Brain microvascular endothelial cell (primary cell): ENCODE data around the gene FNTB.

Source experiments
- DNase-seq: peaks from one replicate; pipeline ENCODE4 v3.0.0-alpha.2; 2020
- H3K27ac ChIP-seq: fragments of 250-450 bp; sonication (Bioruptor Pico); 2 replicates; pipeline ENCODE4 v1.5.1; 2020; ENCODE audit warnings: mild to moderate bottlenecking, moderate library complexity
- H3K27me3 ChIP-seq: fragments of 250-450 bp; sonication (Bioruptor Pico); replicated peaks from 2 replicates; pipeline ENCODE4 v1.5.1; 2020; ENCODE audit warnings: mild to moderate bottlenecking
- H3K36me3 ChIP-seq: fragments of 250-450 bp; sonication (Bioruptor Pico); replicated peaks from 2 replicates; pipeline ENCODE4 v1.5.1; 2020; ENCODE audit warnings: mild to moderate bottlenecking
- H3K4me3 ChIP-seq: 2 replicates; pipeline ENCODE4 v1.5.1; 2011; ENCODE audit warnings: low read depth, mild to moderate bottlenecking, control low read depth, low read length, moderate library complexity
- in situ Hi-C: cut with HindIII; loops from 2 replicates; pipeline ENCODE4 v1.10.0; 2017; ENCODE audit warnings: low sequenced_read_pairs, low pct_ligation_motif_present
- TF ChIP-seq, protein P1 (sequence below): IDR thresholded peaks from 2 replicates; pipeline ENCODE4 v1.5.1; 2011; ENCODE audit warnings: low read depth, mild to moderate bottlenecking, moderate library complexity, low read length, control low read depth, inconsistent platforms; ENCODE audit errors: missing control alignments

Gene FNTB

DNA sequence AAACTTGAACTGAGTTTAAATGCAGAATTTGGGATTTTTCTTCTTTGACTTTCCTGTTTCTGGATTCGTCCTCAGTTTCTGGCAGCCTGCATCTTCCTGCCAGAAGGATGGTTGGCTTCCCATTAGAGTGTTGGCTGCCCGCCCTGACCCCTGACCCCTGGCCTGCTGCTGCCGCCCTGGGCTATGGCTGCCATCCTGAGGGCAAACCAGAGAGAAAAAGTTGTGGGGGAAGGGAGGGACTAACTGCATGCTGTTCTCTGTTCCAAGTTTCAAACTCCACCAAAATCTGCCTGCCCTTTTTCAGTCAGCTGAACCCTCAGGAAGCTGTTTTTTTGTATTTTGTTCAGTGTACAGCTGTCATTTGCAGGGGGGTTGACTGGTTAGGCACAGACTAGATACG, 48.4 kb downstream of the FNTB start:
- TF ChIP-seq, protein P1, sequence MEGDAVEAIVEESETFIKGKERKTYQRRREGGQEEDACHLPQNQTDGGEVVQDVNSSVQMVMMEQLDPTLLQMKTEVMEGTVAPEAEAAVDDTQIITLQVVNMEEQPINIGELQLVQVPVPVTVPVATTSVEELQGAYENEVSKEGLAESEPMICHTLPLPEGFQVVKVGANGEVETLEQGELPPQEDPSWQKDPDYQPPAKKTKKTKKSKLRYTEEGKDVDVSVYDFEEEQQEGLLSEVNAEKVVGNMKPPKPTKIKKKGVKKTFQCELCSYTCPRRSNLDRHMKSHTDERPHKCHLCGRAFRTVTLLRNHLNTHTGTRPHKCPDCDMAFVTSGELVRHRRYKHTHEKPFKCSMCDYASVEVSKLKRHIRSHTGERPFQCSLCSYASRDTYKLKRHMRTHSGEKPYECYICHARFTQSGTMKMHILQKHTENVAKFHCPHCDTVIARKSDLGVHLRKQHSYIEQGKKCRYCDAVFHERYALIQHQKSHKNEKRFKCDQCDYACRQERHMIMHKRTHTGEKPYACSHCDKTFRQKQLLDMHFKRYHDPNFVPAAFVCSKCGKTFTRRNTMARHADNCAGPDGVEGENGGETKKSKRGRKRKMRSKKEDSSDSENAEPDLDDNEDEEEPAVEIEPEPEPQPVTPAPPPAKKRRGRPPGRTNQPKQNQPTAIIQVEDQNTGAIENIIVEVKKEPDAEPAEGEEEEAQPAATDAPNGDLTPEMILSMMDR: no peak
- in situ Hi-C loops: no loop called here
- Histone ChIP-seq H3K4me3 (no peak overlapping the region), H3K27ac (no peak overlapping the region), H3K27me3 (no peaks in the 10 kb centered on the region), H3K36me3 (peaks cover 5% of the 10 kb centered on the region)
- no peak for DNase-seq

DNA sequence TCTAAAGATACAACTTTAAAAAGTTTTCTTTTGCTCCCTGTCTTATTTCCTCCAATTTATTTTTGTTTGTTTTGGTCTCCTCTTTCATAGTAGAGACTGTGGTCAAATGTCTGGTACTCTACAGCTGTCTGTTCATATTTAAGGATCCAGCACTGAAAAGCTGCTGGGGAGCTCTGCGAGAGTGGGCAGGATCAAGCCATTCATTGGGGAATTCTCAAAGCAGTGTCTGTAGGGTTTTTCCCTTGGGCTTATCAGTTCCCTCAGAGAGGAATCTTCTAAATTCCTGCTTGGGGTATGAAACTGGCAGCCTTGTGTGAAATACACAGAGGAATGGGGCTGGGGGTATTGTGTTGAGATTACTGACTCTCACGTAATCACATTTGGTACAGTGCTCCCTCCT, 52.3 kb downstream of the FNTB start:
- H3K4me3 ChIP-seq: no peak overlapping the region
- no peaks in the 10 kb centered on the region for H3K27me3 ChIP-seq
- TF ChIP-seq, protein P1: no peak
- DNase-seq: peak; percentile 12
- peaks cover 15% of the 10 kb centered on the region for H3K36me3 ChIP-seq
- in situ Hi-C loops: no loop called here
- no peak overlapping the region for H3K27ac ChIP-seq

DNA sequence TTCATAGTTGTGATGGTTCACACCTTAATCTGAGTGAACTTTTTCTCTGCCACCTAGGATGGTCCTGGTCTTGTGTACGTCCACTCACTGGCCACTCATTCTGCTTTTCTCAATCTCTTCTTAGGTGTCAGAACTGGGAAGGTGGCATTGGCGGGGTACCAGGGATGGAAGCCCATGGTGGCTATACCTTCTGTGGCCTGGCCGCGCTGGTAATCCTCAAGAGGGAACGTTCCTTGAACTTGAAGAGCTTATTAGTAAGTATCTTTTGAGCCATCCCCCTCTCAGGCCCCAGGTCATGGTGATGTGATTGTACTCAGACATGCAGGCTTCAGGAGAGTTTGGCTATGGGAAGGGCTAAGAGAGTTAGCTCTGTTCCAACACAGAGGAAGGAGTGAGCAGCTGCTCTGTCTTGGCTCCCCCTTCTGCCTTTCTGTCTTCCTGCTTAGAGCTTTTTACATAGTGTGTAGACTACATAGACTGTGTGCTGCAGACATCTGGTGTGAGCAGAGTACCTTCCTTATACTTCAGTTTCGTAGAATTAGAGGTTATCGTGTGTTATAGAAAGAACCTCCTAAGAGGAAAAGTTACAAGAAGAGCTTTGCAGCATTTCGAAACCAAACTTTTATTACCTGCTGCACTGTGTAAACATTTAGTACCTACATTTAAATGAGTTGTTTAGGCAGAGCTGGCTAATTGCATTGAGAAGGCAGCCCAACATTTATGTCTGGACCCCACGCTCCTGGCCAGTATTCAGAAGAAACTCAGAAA, 54.2 kb downstream of the FNTB start:
- TF ChIP-seq, protein P1: no peak
- Histone ChIP-seq H3K27ac (no peak overlapping the region), H3K4me3 (no peak overlapping the region), H3K27me3 (no peaks in the 10 kb centered on the region), H3K36me3 (peaks cover 16% of the 10 kb centered on the region)
- no peak for DNase-seq
- in situ Hi-C loops: no loop called here

DNA sequence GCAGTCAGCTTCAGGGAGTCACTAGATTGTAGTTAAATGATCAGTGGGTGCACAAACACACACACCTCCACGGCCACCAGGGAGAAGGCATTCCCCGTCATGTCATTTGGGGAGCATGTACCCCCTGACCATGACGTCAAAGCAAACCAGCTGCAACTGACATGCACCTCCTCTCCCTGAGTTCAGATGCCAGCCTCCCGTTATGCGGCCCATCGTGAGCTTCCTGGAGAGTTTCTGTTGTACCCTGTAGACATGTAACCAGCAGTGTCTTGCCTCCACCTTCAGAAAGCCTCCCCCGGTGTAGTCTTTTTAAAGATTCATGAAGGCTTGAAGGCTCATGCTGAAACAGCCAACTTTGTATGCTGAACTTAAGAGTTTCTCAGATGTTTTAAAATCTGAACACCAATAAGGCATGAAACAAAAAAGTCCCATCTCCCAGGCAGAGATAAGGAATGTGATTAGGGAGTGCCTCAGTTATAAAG, 54.8 kb downstream of the FNTB start:
- no peak overlapping the region for H3K4me3 ChIP-seq
- H3K27me3 ChIP-seq: no peaks in the 10 kb centered on the region
- TF ChIP-seq, protein P1: no peak
- DNase-seq: no peak
- in situ Hi-C loops: no loop called here
- H3K36me3 ChIP-seq: peaks cover 16% of the 10 kb centered on the region
- no peak overlapping the region for H3K27ac ChIP-seq

DNA sequence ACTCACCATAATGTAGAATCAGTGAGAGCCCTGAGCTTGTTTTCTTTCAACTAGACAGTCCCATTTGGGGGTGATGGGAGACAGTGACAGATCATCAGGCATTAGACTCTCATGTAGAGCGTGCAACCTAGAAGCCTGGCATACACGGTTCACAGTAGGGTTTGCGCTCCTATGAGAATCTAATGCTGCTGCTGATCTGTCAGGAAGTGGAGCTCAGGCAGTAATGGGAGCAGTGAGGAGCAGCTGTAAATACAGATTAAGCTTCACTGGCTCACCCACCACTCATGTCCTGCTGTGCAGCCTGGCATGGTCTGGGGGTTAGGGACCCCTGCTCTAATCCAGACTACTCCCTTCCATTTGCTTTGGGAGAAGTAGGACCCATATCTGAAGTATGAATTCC, 55.6 kb downstream of the FNTB start:
- DNase-seq: no peak
- H3K36me3 ChIP-seq: peaks cover 16% of the 10 kb centered on the region
- no peak overlapping the region for H3K4me3 ChIP-seq
- TF ChIP-seq, protein P1: no peak
- in situ Hi-C loops: no loop called here
- no peaks in the 10 kb centered on the region for H3K27me3 ChIP-seq
- no peak overlapping the region for H3K27ac ChIP-seq
